ENCODE results near the gene TOP1.
A peak's percentile ranks its signal among the peaks of the same experiment; 100 is the strongest.

The TOP1 gene

DNA sequence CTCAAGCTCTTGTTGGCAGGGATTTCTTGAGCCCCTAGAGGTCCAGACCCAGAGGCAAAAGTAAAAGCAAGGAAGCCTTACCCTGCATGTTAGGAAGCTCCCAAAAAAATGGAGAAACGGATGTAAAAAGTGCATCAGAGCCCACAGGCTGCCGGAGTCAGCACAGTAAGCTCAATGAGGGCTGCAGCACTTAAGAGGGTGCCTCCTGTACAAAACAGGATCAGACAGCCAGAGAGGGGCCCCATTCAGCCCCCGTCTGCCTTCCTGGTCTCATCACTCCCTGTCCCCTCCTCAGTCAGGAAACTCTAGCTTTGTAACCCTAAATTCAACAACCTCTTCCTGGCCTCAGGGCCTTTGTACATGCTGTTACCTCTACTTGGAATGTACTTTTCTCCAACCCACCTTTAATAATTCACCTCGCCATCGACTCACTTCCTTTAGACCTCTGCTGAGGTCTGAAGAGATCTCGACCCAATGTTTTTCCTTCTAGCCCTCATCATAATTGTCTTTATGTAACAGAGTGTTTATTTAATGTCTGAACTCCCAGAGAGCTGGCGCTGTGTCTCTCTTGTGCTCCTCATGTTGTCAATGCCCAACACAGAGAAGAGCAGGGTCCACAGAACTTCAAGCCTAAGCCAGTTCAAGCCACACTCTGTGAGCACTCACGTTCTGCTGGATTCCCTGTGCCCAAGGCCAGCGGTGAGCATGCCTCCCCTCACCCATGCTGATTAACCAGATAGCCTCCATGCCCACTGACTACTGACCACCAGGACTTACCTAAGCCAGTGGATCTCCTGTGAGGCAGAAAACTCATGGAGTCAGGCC is 106.0 kb downstream of the TOP1 start:
- DNase-seq = no peak

DNA sequence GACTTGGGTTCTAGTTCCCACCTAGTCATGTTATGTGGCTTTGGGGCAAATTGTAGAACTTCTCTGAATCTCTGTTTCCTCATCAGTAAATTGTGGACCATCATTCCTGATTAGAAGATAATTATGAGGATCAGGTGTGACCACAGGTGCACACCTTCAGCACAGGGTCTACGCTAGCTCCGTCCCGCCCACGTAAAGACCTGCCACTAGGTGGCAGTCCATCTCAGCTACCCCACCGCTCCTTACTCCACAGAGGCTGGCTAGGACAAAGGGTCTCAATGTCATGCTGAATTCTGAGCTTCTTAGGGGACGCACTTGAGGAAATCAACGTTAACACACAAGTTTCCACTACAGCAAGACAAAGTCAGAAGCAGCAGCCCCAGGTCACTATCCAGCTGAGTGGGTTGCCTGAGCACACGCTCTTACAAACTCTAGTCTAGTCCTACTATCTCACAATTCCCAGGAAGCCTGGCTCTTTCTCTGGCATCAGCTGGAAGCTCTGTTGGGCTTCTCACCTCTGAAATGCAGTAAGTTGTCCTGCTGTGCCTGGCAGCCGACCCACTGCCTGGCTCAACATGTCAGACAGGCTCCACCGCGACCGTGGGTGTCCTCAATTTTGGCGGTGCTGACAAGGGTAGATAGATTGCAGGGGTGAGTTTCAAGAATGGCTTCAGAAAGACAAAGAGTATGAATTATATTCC is 106.7 kb downstream of the TOP1 start:
- DNase-seq = peak; percentile 61

- no peak for DNase-seq
Observed at GRCh38 chr20:41135888-41136679, 107.5 kb downstream of the TOP1 start.

DNA sequence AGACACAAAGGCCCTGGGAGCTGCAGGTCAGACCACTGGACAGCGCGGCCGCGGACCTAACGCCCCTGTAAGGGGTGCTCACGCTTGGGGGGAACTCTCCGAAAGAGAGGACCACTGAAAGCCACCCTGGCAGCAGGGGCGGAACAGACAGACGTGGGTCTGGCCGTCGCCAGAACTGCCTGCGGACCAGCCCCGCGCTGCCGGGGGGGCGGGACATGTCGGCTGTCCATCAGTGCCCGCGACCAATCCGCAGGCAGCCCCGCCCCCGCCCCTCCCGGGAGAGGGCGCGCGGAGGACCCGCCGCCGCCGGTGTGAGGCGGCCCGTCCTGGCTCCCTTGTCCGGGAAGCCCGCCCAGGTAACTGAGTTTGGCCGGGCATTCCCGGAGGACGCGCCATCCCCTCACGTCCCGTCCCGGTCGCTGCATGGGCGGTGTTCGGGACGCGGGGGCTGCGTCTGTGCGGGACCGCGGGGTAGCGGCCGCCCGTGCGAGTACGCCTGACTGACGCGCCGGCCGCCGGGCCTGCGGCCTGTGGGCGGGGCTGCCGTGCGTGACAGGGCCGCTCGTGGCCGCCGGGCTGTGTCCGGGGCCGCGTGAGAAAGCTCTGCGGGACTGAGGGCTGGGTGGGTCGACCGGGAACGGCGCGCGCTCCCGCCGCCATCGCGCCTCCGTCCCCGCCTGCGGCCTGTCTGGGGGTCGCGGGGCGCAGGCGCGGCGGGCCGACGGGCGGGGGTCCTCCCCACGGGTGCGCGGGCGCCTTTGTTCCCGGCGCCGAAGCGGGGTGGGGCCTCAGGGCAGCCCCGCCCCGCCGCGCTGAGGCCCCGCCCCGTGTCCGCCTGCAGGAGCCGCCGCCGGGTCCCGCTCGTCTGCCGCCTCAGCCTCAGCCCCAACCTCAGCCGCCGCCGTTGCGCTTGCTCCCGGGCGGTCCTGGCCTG is 108.3 kb downstream of the TOP1 start, which contains the start of gene PLCG1:
PLCG1 (plus strand) TSS at position 864 of the 934 bp plus-strand sequence. CDS start 99 bp downstream, outside the sequence.
- DNase-seq = peak; percentile 81

GRCh38 chr20:41137614-41138474 is 109.2 kb downstream of the TOP1 start:
- peak; percentile 57 for DNase-seq

DNA sequence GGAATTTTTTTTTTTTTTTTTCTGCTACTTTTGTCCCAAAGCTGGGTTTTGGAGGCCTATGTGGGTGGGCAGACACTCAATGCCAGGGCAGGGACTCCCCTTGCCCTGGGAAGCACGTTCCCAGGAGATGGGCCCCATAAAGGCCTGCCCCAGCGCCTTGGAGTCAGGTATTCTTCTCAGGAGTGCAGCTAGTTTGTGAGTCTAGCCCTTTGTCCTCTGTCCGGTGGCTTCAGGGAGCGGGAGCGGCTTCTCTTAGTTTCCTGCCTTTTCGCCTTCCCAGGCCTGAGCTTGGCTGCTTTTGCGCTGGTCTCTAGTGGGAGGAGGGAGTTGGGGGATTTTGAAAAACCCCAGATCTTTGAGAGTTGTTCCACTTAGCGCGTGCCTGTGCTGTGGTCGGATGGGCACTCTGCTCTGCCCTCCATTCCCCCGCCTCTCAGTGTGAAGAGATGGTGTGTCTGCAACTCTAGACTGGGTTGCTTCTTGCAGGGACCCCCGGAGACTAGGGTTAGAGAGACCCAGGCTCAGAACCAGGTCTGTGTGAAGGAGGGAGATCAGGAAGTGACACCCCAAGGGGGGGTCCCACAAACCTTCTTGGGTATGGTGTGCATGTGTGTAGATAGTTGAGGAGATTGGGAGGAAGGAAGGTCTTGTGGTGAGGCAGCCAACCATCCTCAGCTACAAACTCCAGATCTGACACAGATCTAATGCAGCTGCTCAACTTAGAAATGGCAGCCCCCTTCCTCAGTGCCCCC is 110.0 kb downstream of the TOP1 start:
- peak; percentile 26 for DNase-seq

DNA sequence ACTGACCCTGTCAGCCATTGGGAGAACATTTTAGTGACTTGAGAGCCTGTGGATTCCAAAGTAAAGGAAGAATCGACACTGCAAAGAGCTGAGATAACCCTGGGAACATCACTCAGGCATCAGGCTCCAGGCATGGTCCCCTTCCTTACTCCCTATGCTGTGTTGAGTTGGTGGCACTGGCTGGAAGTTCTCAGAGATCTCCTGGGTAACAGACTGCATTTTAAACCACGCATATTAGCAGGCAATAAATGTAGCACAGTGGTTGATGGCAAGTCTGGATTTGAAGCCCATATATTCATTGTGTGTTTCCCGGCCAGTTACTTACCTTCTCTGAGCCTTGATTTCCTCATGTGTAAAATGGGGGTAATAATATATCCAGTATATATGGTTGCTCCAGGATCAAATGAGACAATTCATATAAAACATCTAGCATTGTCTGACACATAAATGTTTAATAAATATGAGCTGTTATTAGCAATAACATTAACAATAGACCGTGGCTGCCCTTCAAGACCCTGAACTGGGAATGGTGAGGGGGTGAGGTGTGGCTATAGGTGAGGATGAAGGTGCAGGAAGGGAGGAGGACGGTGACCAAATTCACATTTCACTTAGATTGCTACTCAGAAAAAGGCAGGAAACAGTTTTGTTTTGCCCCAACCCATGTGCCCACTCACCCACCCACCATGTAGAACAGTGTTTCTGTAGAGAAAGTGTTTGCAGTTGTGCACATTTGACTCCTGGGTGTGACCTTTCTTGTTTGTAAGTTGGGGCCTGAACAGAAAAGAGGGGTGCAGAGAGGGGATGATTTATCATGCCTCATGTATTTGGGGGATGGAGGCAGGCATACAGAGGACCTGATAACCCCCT is 110.8 kb downstream of the TOP1 start:
- no peak for DNase-seq

- DNase-seq = no peak
Observed at GRCh38 chr20:41140226-41141133, 111.9 kb downstream of the TOP1 start.

DNA sequence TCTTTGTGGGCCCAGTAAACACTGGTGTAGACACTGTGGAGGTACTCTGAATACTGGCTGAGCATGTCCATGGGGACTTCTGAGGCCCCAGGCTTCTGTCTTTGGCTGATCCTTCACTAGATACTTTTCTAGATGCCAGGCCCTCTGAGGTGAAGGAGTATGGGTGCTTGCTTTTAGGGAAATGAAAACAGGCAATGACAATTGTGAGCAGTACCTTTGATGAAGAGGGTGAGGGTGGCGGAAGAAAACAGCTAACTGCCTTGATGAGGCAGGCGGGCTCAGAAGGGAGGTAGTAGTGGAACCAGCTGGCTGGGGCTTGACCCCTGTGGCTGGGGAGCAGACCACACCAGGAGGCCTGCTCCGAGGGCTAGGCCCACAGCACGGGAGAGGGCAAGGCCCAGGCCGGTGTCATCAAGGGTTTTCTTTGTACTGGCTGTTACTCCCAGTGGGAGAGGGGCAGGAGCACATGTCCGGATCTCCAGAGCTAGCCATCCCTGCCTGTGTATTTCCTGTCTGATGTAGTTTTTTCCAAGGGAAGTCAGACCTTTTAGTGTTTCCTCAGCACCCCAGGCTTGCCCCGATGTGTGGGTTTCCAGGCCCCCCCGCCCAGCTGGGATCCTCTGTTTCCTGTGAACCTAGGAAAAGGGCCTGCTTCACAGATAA is 112.7 kb downstream of the TOP1 start:
- DNase-seq = no peak

DNA sequence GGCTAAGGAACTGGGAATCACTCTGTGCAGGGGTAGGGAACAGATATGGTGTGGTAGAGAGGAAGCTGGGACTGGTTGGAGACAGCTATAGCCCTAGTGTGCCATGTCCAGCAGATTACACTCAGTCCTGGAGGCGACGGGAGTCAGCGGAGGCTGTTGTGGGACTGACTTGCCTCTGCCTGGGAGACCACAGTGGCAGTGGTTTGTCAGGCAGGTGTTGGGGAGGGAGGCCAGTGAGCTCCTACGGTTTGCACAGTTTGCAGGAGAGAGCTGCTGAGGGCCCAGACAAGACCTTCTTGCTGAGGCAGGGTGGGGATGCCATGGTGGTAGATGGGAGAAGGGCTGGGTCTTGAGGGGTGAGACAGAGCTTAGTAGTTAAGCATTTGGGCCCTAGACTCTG is 113.6 kb downstream of the TOP1 start:
- DNase-seq = no peak

GRCh38 chr20:41142919-41143318 is 114.3 kb downstream of the TOP1 start:
- DNase-seq = peak; percentile 20

DNA sequence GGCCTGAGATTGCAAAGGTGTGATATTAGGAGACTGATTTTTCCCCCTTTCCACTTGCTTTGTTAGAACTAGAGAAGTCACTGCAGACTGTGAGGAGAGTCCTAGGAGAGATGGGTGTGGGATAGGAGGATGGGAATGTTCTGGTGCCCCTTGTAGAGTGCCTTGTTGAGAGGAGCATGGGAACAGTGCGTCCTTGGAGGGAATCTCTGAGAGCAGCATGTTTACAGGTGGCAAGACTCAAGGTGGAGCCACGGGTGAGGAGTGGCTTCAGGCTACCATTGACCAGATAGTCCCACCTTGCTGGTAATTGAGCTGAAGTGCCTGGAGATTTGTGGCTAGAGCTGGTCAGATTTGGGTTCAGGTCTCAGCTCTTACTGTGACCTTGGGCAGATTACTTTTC is 114.7 kb downstream of the TOP1 start:
- DNase-seq = no peak

DNA sequence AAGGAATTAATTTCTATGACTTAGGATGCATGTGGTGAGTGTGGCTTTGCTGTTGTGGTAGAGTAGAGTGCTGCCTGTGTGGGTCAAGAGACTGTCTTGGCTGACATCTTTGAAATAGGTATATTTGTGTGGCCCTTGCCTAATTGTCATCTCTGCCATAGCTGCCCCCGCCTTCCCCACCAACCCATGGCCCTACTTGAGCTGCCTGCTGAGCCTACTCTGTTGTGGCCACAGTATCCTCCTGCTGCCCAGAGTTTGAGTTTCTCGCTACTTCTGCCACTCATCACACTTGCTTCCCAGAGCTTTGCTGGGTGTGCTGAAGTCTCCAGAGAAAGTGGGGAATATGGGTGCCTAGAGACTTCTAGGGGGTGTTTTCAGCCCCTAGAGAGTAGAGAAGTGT is 116.7 kb downstream of the TOP1 start:
- no peak for DNase-seq

- DNase-seq = no peak
Observed at GRCh38 chr20:41145821-41146620, 117.4 kb downstream of the TOP1 start.

DNA sequence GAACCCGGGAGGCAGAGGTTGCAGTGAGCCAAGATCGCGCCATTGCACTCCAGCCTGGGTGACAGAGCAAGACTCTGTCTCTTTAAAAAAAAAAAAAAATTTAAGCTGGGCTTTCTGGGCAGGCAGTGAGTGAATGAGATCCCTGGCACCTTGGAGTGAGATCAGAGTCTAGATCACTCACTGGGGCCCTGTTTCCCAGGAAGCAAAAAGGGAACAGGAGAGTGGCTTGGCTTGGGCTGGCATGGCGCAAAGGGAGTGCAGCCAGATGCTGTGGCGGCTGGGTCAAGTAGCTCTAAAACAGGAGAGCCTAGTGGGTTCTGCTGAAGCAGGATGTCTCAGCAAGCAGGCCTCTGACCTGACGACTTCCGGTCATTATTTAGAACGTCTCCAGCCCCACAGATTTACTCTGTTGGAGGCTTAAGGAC is 119.2 kb downstream of the TOP1 start:
- DNase-seq = no peak

GRCh38 chr20:41148942-41149341 is 120.3 kb downstream of the TOP1 start:
- no peak for DNase-seq

DNA sequence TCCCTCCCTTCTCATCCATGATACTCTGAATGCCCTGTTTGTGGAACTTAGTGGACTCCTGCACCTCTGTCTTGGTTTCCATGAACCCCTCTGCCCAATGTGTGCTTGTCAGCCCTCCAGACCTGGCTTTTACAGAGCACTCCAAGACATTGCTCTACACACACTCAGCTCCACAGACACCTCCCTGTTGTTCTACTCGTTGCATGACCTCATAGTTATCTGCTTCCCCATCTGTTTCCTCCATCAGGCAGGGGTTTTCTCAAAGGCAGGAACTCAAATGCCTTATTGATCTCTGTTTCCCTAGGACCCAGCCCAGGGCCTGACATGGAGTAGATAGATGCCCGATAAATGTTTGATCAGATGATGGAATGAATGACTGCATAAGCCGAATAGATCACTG is 122.0 kb downstream of the TOP1 start:
- no peak for DNase-seq
